HG02852 (cell line): Measurements from ENCODE around the gene SPATA25.

ENCODE experiments used
- ATAC-seq: cut with Tn5 transposase; IDR thresholded peaks from one replicate; pipeline ENCODE4 v1.9.1; 2021; ENCODE audit warnings: mild to moderate bottlenecking, moderate library complexity; ENCODE audit not compliant: unreplicated experiment

Gene SPATA25

GRCh38 chr20:45841407-45842129, 45.9 kb downstream of the SPATA25 start:
- ATAC-seq = no peak

GRCh38 chr20:45840700-45841198, 46.7 kb downstream of the SPATA25 start:
- no peak for ATAC-seq

- ATAC-seq = no peak
These were observed 50.6 kb downstream of the SPATA25 start for GRCh38 chr20:45836841-45837240.
